ENCODE measurements around the gene C14orf132.

C14orf132 gene

DNA sequence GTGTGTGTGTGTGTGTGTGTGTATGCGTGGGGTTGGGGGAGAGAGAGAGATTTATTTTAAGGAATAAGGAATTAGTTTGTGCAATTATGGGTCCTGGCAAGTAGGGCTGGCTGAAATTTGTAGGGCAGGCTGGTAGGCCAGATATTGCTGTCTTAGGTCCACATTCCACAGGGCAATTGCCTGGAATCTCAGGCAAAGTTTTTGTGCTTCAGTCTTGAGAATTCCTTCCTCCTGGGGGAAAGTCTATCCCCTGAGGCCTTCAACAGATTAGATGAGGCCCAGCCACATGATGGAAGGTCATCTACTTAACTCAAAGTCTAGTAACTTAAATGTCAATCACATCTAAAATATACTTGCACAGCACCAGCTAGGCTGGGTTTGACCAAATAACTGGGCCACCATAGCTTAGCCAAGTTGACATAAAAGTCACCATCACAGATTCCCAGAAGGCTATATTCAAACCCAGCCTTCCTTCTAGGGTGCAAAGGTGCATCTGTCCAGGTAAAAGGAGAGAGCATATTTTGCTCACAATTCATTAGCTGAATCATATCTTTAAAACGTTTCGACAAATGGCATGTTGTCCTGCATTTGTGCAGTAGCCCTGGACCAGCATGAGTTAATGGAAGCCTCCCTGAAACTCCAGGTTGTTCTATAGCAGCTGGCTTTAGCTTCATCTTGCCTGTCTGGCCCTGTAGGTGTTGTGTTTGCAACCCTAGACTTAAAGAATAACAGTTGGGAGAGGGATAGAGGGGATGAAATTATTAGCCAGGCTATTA, 63.1 kb downstream of the C14orf132 start:
- DNase-seq = no peak

DNA sequence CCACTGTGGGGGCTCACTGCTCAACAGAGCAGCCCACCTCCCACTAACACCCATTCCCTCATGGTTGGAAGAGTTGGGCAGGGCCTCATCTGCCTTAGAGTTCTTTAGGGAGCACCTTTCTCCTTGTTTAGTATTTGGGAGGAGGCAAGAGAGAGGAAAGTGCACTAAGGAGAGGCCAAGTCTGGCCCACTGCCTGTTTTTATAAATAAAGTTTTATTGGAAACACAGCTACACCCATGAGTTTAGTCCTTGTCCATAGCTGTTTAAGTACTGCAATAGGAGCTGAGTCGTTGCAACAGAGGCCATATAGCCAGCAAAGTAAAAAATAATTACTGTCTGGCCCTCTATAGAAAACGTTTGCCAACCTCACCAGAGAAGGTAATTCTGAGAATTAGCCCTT, 63.9 kb downstream of the C14orf132 start:
- no peak for DNase-seq

DNA sequence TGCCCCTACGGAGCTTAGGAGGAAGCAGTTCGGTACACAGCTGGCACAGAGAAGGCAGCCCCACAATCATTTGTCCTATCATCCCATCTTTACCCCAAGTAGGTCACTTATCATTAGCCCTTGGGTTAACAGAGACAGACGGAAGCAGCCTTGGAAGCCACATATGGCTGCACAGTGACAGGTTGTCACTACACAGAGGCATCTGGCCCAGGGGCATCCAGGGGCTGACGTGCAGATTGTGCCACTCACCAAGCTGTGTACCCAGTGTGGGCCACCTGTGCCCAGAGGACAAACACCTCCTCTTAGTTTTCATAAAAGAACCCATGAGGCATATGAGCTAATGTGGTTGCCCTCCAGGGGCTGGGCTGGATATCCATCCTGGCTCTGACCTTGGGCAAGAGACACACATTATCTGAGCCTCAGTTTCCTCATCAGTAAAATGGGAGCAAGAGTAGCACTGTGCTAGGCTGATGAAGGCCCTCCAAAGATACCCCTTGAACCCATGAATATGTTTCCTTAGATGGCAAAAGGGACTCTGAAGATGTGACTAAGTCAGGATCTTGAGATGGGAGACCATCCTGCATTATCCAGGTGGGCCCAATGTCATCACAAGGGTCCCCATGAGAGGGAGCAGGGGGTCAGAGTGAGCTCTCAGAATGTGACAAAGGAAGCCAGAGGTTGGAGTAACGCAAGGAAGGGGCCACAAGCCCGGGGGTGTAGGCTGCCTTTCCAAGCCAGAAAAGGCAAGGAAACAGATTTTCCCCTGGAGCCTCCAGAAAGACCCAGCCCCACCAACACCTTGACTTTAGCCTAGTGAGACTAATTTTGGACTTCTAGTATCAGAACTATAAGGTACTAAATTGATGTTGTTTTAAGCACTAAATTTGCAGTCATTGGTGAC, 64.6 kb downstream of the C14orf132 start:
- no peak for DNase-seq

DNA sequence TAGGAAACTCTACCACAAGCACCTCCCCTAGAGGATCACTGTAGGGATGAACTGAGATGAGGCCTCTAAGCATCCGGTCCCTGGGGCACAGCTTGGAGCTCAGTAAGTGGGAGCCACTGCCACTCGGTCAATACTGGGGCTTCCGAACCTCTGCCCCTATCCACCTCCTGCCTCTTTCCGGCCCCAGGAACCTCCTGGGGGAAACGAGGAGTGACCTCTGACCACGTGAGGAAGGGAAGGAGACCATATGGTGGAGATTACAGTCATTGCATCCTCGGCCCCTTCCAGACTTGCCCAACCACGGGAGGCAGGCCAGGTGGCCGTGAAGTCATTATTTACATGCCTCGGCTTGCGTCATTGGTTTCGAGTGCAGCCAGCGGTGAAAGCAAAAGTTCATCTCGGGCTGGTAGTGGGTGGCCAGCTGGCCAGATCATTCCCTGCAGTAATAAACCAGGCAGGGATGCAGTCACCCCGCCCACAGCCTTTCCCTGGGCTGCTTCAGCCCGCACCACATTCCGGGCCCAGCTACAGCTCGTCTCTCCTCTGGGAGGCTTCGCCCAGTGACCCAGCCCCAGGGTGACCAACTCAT, 65.4 kb downstream of the C14orf132 start:
- DNase-seq = no peak

DNA sequence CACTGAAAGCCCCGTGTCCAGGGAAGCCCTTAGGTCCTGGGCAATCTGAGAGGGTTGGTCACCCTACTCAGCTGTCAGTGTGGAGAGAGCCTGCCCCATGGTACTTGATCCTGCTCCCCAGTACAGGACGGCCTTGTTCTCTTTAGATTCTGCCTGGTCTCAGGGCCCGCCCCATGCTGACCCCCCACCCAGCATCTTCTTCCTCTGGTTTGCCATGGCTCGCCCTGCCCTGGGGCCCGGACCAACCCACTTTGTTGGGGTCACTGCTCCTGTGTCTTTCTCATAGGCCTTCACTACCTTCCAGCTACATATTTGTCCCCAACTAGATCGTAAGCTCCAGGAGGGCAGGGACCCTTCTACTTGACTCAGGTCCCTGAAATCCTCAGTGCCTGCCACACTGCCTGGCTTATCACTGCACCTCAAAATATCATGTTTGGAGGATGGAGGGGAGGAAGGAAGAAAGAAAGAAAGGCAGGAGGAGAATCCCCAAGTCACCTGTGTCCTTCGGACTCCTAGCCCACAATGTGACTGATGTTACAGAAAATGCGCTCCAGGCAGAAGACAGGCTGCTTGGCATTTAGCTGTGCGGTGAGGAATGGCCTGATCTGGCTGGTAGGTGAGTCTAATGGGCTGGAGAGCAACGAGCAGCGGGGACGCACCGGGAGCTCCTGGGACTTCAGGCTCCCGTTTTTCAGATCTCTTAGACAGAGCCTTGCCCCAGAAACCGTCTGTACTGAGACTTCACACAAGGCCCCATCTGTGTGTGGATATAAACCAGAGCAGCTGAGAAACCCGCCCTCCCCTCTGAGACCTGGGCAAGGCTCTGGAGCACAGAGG, 66.1 kb downstream of the C14orf132 start:
- no peak for DNase-seq

DNA sequence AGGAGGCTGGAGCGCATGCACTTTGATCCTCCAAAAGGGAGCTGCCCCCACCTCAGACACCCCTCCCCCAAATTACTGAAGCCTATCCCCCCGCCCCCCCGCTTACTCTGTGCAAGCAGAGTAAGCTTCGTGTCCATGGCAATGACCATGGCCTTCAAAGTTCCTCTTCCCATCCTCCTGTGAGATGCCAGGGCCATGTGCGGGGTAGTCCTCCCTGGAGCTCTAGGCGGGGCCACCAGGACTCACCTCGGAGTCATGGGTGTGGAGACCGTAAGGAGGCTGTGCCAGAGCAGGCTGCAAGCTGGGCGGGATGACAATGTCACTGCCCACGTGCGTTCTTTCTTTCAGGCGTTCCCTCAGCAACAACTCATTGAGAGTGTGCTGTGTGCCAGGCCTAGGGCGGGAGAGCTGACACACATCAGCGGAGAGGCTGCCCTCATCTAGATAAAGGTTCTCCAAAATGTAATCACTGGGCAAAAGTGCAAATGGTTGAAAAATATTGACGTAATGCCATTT, 66.8 kb downstream of the C14orf132 start:
- no peak for DNase-seq

DNA sequence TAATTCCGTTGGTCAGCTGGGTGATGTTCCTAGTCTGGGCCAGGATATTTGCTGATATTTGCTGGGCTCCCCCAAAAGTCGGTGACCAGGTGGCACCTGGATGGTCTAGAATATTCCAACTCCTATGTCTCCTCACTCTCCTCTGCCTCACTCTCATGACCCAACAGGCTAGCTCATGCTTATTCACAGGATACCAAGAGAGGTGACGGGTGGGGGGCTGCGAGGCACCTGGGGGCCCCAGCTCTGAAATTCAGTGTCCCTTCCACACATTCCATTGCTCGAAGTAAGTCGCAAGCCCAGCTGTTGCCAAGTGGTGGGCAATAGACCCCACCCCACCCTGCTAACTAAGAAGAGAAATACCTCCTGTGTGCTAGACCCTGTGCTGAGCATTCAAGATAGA, 67.7 kb downstream of the C14orf132 start:
- no peak for DNase-seq

DNA sequence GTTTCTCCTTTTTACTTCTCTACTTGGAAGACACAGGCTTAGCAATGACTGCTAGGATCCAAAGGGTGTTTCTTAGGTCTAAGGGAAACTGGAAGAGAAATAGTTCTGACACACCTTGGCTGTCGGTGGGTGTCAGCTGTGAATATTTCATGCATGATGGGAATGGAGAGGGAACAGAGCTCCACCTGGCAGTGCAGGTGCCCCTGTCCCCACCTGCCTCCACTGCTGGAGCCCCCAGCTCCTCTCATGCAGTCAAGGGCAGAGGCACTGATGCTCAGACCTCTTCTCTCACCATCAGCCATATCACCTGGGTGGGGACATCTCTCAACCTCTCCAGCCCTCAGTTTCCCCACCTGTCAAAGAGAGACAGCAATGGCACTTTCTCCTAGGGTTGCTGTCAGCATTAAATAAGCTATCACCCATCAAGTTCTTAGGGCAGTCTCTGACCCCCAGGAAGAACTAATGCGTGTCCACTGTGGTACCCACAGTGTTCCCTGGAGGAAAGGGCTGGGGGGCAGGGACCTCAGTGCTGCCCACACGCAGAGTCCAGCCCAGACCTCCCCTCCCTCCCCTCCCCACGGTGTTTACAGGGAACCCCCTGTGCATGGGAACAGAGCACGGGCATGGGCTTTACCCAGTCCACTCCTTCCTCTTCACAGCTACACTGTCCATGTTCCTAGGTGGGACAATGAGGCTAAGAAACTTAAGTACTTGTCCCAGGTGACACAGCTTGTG, 69.1 kb downstream of the C14orf132 start:
- no peak for DNase-seq

DNA sequence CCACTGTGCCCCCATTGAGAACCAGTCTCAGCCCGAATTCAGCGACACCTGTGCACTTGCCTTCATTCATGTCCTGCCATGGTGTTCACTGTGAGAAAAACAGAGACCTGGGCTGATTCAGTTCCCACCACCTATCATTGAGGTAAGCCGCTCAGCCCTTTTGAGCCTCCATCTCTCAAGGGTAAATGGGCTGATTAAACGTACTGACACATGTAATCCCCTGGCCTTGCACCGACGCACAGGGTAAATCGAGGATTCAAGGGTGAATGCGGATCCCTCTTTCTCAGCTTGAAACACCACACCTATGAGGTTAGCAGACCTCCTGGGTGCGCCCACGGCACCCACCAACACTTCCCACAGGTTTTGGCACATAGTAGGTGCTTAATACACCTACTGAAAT, 69.7 kb downstream of the C14orf132 start:
- DNase-seq = no peak

DNA sequence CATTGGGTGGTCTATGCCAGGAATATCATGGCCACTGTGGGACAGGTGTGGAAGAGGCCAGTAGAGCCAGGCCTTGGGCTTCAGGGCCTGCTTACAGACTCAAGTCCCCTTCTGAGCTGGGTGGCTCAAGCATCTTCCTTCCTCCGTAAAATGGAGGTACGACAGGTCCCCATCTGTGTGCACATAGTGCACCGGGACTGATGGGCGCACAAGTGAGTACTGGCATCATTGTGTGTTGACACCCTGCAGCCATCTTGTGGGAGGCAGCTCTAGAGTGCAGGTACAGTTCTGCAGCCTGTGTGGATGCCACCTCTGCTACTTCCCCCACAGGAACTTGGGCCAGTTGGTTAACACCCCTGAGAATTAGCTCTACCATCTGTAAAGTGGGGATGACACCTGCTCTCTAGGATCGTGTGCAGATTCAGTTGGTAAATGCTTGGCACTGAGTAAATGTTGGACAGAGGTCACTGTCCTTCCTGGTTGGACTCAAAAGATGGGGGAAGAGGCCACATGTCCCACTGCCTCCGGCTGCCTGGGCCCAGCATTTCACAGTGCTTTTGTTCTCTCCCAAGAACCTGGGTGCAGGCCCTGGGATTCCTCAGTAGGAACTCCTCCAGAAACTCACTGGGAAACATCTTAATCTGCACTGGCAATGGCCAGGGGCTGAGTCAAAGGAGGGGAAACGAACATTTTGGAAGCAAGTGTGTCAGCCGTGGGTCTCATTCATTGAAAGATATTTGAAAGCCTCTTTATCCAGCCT, 70.6 kb downstream of the C14orf132 start:
- DNase-seq = no peak

DNA sequence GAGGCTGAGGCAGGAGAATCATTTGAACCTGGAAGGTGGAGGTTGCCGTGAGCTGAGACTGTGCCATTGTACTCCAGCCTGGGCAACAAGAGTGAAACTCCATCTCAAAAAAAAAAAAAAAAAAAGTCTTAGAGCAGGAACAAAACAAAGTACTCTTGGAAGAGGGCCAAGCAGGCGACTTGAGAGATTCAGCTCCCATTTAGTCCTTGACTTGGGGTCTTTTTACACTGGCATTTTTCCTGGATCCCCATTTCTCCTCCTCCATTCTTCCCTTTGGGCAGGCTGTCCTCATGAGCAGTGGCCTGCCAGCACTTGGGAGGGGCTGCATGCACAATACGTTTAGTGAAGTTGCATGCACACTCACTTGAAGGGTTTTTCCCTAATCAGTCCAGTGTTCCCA, 72.9 kb downstream of the C14orf132 start:
- no peak for DNase-seq

DNA sequence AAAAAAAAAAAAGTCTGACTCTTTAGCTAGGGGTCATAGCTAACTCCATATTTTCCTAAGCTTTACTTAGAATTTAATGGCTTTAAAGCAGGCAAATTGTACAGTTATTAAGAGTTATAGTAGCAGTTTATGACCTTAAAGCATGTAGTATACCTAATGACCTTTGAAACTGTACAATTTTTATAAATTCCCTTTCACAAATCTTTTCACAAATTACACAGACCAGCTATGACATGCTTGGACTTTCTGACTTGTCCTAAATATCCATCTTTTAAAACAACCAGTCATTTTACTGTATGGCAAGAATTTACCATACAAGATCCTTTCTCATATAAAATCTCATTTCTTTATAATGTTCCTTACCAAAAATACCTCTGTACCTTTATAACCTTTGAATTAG, 74.8 kb downstream of the C14orf132 start:
- no peak for DNase-seq

DNA sequence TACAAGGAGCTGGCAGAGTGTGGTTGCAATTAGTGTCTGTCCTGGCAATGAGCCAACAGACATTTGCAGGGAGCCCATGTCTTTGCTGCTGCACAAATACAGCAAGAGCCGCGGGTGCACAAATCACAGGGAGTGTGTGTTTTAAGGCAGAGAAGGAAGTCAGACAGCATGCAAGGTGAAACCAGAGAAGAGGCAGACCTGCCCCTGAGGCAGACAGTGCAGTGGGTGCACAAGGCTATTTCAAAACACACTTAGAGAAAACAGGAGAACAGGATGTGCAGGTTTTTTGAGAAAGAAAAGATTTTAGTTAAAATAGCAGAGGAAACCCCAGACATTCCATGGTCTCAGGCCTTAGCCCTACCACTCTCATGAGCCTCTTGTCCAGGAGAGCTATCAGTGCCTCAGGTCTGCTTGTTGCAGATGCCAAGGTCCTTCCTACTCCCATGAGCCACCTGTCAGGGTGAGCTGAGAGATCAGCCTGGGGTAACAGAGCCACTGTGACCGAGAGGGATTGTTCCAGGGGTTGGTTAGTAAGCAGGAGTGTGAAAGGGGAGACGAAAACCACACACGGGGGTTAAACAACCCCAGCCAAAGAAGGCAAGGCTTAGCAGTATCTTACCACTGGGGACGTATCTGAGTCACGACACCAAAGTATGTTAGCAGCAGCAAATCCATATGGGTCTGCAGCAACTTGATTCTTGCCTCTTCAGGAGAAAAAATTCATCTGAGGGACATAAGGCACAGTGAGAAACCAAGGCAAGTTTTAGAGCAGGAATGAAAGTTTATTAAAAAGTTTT, 78.1 kb downstream of the C14orf132 start:
- DNase-seq = no peak

DNA sequence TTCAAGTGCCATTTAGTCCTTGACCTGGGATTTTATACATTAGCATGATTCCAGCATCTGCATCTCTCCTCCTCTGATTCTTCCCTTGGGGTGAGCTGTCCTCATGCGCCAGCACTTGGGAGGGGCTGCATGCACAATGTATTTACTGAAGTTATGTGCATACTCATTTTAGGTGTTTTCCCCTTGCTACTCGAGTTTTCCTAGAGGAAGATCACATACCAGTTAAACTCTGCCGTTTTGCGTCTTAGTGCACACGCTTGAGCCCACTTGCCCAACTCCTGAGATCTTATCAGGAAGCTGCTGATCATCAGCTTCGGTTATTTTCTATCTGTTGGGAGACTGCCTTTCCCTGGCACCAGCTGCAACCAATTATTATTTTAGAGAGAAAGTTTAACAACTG, 78.8 kb downstream of the C14orf132 start:
- DNase-seq = no peak

DNA sequence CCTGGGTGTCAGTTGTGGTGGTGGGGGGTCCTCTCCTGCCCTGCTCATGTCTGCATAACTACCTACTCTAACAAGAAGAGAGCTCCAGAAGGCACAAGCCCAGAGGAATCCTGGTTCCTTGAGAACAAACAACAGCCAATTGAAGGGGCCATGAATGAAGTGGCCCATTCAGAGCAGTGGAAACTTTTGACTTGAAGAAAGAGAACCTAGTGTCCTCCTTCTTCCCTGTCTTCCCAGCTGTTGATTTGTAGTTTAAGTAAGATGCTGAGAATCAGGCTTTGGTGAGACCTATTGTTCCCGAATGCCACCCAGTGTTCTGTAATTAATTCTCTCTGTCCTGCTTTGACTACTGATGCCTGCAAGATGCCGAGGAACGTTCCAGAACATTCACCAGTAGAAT, 79.2 kb downstream of the C14orf132 start:
- DNase-seq = no peak

DNA sequence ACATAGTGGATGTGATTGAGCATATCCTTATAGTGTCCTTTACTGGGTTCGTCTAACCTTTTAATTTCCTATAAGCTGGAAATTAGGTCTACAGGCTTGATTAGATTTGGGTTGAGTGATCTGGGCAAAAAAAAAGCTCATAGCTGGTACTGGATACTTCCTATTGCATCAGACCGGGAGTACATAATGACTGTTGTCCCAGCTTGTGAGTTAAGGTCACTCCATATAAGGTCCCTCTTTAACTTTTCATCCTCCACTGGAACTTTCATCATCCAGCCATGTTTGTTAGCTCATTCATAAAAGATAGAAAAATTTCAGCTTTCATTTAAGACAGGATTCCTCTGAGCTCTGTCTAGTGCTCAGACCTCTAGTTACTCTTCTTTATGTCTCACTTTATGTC, 80.8 kb downstream of the C14orf132 start:
- no peak for DNase-seq

DNA sequence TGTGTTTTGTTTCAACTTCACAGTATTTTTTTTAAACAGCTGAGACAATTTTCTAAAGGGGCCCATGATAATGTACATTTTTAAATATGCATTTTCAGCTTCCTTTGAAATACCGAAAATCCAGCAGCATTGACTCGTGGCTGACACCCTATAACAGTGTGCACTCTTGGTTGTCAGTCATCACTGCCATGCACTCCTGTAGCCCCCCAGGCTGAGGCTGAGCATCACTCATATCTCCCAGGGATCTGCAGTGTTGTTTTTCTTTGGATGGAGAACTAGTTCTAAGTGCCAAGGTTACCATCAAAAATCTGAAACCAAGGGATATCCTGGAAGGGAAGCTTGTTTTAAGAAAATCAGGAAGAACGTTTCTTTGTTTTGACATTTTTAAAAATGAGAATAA, 81.2 kb downstream of the C14orf132 start:
- no peak for DNase-seq

DNA sequence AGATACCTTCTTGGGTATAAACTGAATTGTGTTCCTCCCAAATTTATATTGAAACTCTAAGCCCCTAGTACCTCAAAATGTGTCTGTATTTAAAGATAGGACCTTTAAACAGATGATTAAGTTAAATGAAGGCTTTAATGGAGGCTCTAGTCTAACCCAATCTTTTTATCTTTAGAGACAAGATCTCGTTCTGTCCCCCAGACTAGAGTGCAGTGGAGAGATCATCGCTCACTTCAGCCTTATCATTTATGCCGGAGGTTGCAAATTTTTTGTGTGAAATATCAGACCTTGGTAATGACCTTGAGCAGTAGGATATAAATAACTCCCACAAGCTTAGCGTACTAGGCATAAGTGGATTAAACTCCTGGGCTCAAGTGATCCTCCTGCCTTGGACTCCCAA, 81.8 kb downstream of the C14orf132 start:
- DNase-seq = no peak

DNA sequence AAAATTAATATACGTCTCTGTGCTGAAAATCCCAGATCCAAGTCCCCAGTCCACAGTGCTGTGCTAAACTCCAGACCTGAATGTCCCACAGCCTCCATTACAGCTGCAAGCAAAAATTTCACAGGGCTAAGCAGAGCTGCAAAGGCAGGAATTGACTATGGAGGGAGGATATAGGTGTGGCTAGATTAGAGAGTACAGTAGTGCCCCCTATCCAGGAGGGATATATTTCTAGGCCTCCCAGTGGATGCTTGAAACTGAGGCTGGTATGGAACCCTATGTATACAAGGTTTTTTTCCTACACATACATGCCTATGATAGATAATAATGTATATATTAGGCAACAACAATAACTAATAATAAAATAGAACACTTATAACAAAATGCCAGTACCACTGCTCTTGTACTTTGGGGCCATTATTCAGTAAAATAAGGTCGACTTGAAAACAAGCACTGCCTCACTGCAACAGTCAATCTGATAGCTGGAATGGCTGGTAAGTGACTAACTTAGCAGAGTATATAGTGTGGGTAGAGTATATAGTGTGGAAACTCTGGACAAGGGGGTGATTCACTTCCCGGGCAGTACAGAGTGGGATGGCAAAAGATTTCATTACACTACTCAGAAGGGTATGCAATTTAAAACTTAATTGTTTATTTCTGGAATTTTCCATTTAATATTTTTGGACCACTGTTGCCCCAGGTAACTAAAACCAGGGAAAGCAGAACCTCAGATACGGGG, 82.7 kb downstream of the C14orf132 start:
- DNase-seq = no peak

DNA sequence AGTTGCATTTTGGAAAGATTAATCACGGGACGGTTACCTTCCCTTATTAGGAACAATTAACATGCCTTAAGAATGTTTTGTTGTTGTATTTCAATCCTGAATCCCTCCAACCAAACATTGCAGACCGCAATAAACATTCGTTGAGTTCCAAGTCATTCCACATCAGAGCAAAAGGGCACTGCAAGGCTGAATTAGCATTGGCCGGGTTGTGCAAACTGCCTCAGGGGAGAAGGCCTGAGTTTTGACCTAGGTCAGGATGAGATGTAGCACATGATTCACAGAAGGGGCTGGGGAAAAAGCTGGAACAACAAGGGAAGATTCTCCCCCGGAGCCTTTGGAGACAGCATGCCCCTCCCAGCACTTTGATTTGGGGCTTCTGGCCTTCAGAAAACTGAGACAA, 83.3 kb downstream of the C14orf132 start:
- no peak for DNase-seq

Measured in CD4-positive, alpha-beta T cell treated with Interleukin-12 subunit alpha and Interleukin-12 subunit beta, for 1 hour (primary cell).